ENCODE data around the gene GSTA5. TPM values are rescaled to one million over a fixed set of nuclear protein-coding genes. Genes with fewer than 3 reads are reported as not detected.
A peak's percentile ranks its signal among the peaks of the same experiment; 100 is the strongest.
"Not testable (repeated sequence)": the region's sequence is repeated elsewhere in the genome, so short reads cannot be mapped to it uniquely, and the experiment has no call there.

The GSTA5 gene
- total and polyA plus RNA-seq, 2 experiments from 2014 or later: not detected

DNA sequence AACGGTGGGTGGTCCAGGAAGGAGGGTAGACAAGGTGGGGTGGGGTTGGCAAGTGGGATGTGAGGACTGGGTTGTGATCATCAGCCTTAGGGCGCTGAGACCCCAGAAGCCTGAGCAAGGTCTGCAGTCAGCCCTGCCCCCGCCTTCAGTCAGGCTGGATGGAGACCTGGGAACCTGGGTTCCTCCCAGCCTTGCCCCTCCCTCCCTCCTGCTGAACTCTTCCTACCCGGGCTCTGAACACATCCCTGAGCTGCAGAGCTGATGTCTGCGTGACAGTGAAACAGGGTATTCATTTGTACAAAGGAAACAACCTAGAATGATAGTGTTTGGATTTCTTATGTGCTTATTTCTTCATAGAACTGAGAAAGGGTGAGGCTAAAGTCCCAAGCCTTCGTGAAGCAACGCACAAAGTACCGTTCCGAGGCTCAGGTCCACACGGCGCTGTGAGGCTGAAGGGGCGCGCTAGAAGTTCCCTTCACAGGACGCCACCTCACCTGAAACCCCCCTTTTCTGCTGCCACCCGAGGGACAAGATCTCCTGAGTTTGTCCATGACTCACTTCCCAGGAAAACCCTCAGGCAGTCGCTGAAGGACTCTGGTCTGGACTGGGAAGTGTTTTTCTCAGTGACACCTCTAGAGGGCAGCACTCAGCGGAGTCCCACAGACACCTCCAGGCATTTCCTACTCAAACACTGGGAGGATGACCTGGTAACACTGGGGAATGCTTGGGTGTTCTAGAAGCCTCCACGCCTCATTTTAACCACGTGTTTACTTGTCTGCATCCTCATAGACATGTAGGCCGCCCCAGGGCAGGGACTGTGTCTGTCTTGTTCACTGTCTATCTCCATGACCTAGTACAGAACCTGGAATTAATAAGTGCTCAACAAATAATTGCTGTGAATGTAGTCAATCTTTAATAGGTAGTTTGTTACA, 1.2 kb downstream of the GSTA5 start:
- Histone ChIP-seq H2AFZ (no peak overlapping the region), H3K27ac (no peak overlapping the region), H3K9me3 (ENCODE audit: low read depth) (no peaks in the 10 kb centered on the region), H3K9ac (no peak overlapping the region), H3K27me3 (replicated peaks; ENCODE audit: insufficient read depth) (no peaks in the 10 kb centered on the region; the same call in 1 of the 2 replicates), H3K4me2 (ENCODE audit: unreplicated experiment) (no peak overlapping the region), H3K36me3 (ENCODE audit: low read depth) (no peaks in the 10 kb centered on the region), H3K4me1 (ENCODE audit: insufficient read depth) (peaks cover 12% of the 10 kb centered on the region), H3K4me3 (no peak overlapping the region), H3K79me2 (ENCODE audit: insufficient read depth) (no peaks in the 10 kb centered on the region), H4K20me1 (ENCODE audit: insufficient read depth) (no peaks in the 10 kb centered on the region), H3F3A (ENCODE audit: insufficient read depth) (peaks cover 12% of the 10 kb centered on the region; the same call in 1 of the 2 replicates), H3K9me2 (ENCODE audit: insufficient read depth) (no peaks in the 10 kb centered on the region)
- no peak for TF ChIP-seq EZH2 (IDR thresholded peaks at IDR 0.05; ENCODE audit: insufficient read depth, poor library complexity, severe bottlenecking)
- TF ChIP-seq EZH2phosphoT487 (IDR thresholded peaks at IDR 0.05; ENCODE audit: insufficient read depth, low read depth): no peak
- peak; percentile 72 for DNase-seq
- in situ Hi-C loops (cut with MboI): no loop called here
- 63% methylated on average over 17 to 20 of the region's 20 CpGs for WGBS, 2 experiments (ENCODE audit: low coverage in 1 of 2, low lambda C conversion rate in 2 of 2, missing lambda C conversion rate in 2 of 2)

DNA sequence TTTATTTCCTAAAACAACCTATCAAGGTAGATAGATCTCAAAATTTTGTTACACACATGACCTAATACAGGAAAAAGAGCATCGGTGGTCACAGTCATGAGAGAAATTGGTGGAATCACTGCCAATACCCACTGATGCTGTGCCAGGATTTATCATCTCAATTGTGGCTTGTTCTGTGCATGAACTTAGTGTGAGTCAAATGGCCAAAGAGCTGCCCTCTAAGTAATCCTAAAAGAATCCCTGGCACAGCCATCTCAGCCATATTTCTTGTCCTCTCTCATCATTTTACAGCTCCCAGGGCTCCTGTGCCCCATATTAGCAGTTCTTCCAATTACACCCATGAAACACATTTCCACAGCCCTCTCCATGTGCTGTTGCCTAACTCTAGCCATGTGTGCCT, 6.1 kb downstream of the GSTA5 start:
- H3F3A ChIP-seq (ENCODE audit: insufficient read depth): peaks cover 13% of the 10 kb centered on the region; the same call in 1 of the 2 replicates
- no peak overlapping the region for H3K4me3 ChIP-seq
- no peaks in the 10 kb centered on the region for H3K36me3 ChIP-seq (ENCODE audit: low read depth)
- peak overlapping the region; percentile 45 for H3K4me2 ChIP-seq (ENCODE audit: unreplicated experiment)
- H4K20me1 ChIP-seq (ENCODE audit: insufficient read depth): no peaks in the 10 kb centered on the region
- in situ Hi-C loops (cut with MboI): no loop called here
- WGBS, 2 experiments (ENCODE audit: low coverage in 1 of 2, low lambda C conversion rate in 2 of 2, missing lambda C conversion rate in 2 of 2): 0% methylated on average over 1 of the region's 1 CpG
- peak overlapping the region; percentile 27; the same call in 1 of the 2 replicates for H3K27ac ChIP-seq
- H3K4me1 ChIP-seq (ENCODE audit: insufficient read depth): peaks cover 15% of the 10 kb centered on the region
- H3K9ac ChIP-seq: no peak overlapping the region
- TF ChIP-seq EZH2 (IDR thresholded peaks at IDR 0.05; ENCODE audit: insufficient read depth, poor library complexity, severe bottlenecking) (no peak), EZH2phosphoT487 (IDR thresholded peaks at IDR 0.05; ENCODE audit: insufficient read depth, low read depth) (no peak)
- no peaks in the 10 kb centered on the region for H3K27me3 ChIP-seq (replicated peaks; ENCODE audit: insufficient read depth)
- no peak overlapping the region for H2AFZ ChIP-seq
- no peaks in the 10 kb centered on the region for H3K79me2 ChIP-seq (ENCODE audit: insufficient read depth)
- H3K9me2 ChIP-seq (ENCODE audit: insufficient read depth): no peaks in the 10 kb centered on the region
- H3K9me3 ChIP-seq (ENCODE audit: low read depth): no peaks in the 10 kb centered on the region
- peak; percentile 90 for DNase-seq

DNA sequence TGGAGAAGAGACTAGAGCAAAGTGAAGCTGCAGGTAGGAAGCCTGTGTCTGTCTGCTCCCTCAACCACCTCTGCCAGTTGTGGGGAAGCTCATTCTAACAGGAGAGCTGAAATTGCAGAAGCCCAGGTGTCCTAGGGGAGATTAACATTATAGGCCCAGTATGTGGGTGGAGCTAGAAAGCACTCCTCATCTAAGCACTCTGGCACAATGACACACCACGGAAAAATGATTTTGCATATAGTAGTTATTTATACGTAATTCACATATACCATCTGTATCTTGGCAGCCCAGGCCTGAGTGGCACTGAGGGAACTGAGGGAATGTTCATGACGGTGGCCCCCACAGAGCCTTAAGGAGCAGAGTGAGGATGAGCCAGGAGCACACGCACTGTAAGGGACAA, 9.7 kb downstream of the GSTA5 start:
- Histone ChIP-seq H3F3A (ENCODE audit: insufficient read depth) (peaks cover 13% of the 10 kb centered on the region; the same call in 1 of the 2 replicates), H3K4me1 (ENCODE audit: insufficient read depth) (peaks cover 15% of the 10 kb centered on the region)
- in situ Hi-C loops (cut with MboI); H3K4me3 ChIP-seq; H3K9me3 ChIP-seq (ENCODE audit: low read depth); H3K27ac ChIP-seq; H4K20me1 ChIP-seq (ENCODE audit: insufficient read depth); H3K9ac ChIP-seq; H3K36me3 ChIP-seq (ENCODE audit: low read depth); H3K9me2 ChIP-seq (ENCODE audit: insufficient read depth); H3K27me3 ChIP-seq (replicated peaks; ENCODE audit: insufficient read depth); DNase-seq; H3K4me2 ChIP-seq (ENCODE audit: unreplicated experiment); H3K79me2 ChIP-seq (ENCODE audit: insufficient read depth); H2AFZ ChIP-seq: not testable (repeated sequence)
- 76 to 88% methylated on average over 4 of the region's 4 CpGs for WGBS, 2 experiments (ENCODE audit: low coverage in 1 of 2, low lambda C conversion rate in 2 of 2, missing lambda C conversion rate in 2 of 2)

DNA sequence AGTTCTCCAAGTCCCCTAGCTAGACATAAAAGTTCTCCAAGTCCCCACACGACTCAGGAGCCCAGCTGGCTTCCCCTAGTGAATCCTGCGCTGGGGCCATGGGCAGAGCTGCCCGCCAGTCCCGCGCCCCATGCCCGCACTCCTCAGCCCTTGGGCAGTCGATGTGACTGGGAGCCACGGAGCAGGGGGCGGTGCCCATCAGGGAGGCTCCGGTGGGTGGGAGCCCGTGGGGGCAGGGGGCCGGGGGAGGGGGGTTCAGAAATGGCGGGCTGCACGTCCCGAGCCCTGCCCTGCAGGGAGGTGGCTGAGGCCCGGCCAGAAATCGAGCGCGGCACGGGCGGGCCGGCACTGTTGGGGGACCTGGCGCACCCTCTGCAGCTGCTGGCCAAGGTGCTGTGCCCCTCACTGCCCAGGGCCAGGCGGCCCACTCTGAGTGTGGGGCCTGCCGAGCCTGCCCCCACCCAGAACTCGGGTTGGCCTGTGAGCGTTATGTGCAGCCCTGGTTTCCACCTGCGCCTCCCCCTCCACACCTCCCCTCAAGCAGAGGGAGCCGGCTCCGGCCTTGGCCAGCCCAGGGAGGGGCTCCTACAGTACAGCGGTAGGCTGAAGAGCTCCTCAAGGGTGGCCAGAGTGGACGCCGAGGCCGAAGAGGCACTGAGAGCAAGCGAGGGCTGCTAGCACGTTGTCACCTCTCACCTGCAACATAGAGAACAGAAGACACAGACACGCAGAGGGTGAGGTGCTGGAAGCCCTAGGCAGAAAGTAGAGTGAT, 11.4 kb downstream of the GSTA5 start:
- H3K4me3 ChIP-seq: no peak overlapping the region
- no peak overlapping the region for H2AFZ ChIP-seq
- no peaks in the 10 kb centered on the region for H3K9me2 ChIP-seq (ENCODE audit: insufficient read depth)
- no peaks in the 10 kb centered on the region for H3K9me3 ChIP-seq (ENCODE audit: low read depth)
- in situ Hi-C loops (cut with MboI): loop anchor here (5.0 kb wide), 1 partner anchor 42 kb away; no protein-coding TSS in a partner anchor
- H4K20me1 ChIP-seq (ENCODE audit: insufficient read depth): no peaks in the 10 kb centered on the region
- H3K27me3 ChIP-seq (replicated peaks; ENCODE audit: insufficient read depth): no peaks in the 10 kb centered on the region
- TF ChIP-seq EZH2phosphoT487 (IDR thresholded peaks at IDR 0.05; ENCODE audit: insufficient read depth, low read depth) (no peak), EZH2 (IDR thresholded peaks at IDR 0.05; ENCODE audit: insufficient read depth, poor library complexity, severe bottlenecking) (no peak)
- WGBS, 2 experiments (ENCODE audit: low coverage in 1 of 2, low lambda C conversion rate in 2 of 2, missing lambda C conversion rate in 2 of 2): 71 to 77% methylated on average over 25 to 31 of the region's 37 CpGs
- peaks cover 6% of the 10 kb centered on the region for H3K4me1 ChIP-seq (ENCODE audit: insufficient read depth)
- no peak overlapping the region for H3K27ac ChIP-seq
- DNase-seq: no peak
- no peaks in the 10 kb centered on the region for H3K79me2 ChIP-seq (ENCODE audit: insufficient read depth)
- H3K9ac ChIP-seq: no peak overlapping the region
- H3K4me2 ChIP-seq (ENCODE audit: unreplicated experiment): no peak overlapping the region
- peaks cover 4% of the 10 kb centered on the region; the same call in 1 of the 2 replicates for H3F3A ChIP-seq (ENCODE audit: insufficient read depth)
- H3K36me3 ChIP-seq (ENCODE audit: low read depth): no peaks in the 10 kb centered on the region

DNA sequence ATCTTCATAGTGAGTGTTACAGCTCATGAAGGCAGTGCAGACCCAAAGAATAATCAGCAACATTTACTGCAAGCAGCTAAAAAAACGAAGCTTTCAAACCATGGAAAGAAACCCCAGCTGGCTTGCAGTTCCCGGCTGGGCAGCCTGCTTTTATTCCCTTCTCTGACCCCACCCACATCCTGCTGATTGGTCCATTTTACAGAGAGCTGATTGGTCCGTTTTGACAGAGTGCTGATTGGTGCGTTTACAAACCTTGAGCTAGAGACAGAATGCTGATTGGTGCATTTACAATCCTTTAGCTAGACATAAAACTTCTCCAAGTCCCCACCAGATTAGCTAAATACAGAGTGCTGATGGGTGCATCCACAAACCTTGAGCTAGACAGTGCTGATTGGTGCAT, 12.0 kb downstream of the GSTA5 start:
- H2AFZ ChIP-seq; H3K79me2 ChIP-seq (ENCODE audit: insufficient read depth); H3K4me3 ChIP-seq; H3K4me2 ChIP-seq (ENCODE audit: unreplicated experiment); H3F3A ChIP-seq (ENCODE audit: insufficient read depth); H3K27ac ChIP-seq; H3K36me3 ChIP-seq (ENCODE audit: low read depth); DNase-seq; H3K9me2 ChIP-seq (ENCODE audit: insufficient read depth); H3K9me3 ChIP-seq (ENCODE audit: low read depth); H4K20me1 ChIP-seq (ENCODE audit: insufficient read depth); H3K9ac ChIP-seq; H3K27me3 ChIP-seq (replicated peaks; ENCODE audit: insufficient read depth); H3K4me1 ChIP-seq (ENCODE audit: insufficient read depth): not testable (repeated sequence)
- in situ Hi-C loops (cut with MboI): loop anchor here (5.0 kb wide), 1 partner anchor 41 kb away; no protein-coding TSS in a partner anchor
- WGBS, 2 experiments (ENCODE audit: low coverage in 1 of 2, low lambda C conversion rate in 2 of 2, missing lambda C conversion rate in 2 of 2): 53% methylated on average over 4 of the region's 4 CpGs

DNA sequence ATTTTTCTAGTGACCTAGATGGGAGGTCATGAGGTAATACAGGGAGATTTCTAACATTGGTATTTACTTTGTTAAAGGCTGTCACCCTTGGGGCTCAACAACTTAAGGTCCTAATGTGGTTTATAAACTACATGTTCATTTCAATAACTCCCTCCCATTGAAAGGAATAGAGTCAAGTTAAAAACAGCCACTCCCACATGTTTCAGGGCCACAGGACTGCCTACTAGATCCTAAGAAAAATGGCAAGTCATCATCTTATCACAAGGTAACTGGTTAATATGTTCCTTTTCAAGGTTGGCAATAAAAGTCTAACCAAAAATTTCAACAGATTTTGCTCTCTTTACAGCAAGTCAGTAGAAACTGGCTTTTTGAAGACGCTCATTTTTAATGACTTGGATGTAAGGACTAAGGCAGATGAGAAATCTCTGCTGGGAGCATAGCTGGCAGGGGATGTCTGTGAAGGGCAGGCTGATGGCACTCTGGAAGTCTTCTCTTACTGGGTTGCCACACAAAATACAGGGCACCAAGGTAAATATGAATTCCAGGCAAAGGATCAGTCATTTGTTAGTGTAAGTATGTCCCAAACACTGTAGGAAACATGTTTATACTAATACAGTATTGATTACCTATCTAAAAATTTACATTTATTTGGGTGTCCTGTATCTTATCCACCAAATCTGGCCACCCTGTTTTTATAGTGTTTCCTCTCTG, 13.4 kb downstream of the GSTA5 start:
- not testable (repeated sequence) for H3K79me2 ChIP-seq (ENCODE audit: insufficient read depth); H3K4me3 ChIP-seq; DNase-seq; H3K27ac ChIP-seq; H2AFZ ChIP-seq; H3K9ac ChIP-seq; H3K27me3 ChIP-seq (replicated peaks; ENCODE audit: insufficient read depth); H3K4me2 ChIP-seq (ENCODE audit: unreplicated experiment); H3K36me3 ChIP-seq (ENCODE audit: low read depth); H3K4me1 ChIP-seq (ENCODE audit: insufficient read depth); H3F3A ChIP-seq (ENCODE audit: insufficient read depth); H4K20me1 ChIP-seq (ENCODE audit: insufficient read depth); H3K9me2 ChIP-seq (ENCODE audit: insufficient read depth); H3K9me3 ChIP-seq (ENCODE audit: low read depth)
- 67 to 88% methylated on average over 1 of the region's 1 CpG for WGBS, 2 experiments (ENCODE audit: low coverage in 1 of 2, low lambda C conversion rate in 2 of 2, missing lambda C conversion rate in 2 of 2)
- in situ Hi-C loops (cut with MboI): loop anchor here (5.0 kb wide), 1 partner anchor 40 kb away; no protein-coding TSS in a partner anchor

Measured in GM23248 (cell line).